HCT116 (cell line): ENCODE results near the gene SLC34A1.

Experiments
- EZH2 ChIP-seq: fragments of 200-600 bp; sonication (generic); IDR thresholded peaks from 2 replicates; pipeline ENCODE4 v1.6.1; 2017; ENCODE audit warnings: antibody characterized with exemption, mixed run types
- POLR2A ChIP-seq: IDR thresholded peaks from 2 replicates; pipeline ENCODE4 v1.7.0; 2011; ENCODE audit warnings: borderline replicate concordance; ENCODE audit not compliant: insufficient read depth, insufficient read length; ENCODE audit errors: extremely low read depth
- POLR2AphosphoS5 ChIP-seq: IDR thresholded peaks from 2 replicates; pipeline ENCODE4 v1.6.1; 2011; ENCODE audit warnings: mild to moderate bottlenecking, low read depth, low read length, moderate library complexity
- TF ChIP-seq, protein P1 (sequence below), 3 experiments: fragments of 200-600 bp in 1 of 3; sonication (generic) in 1 of 3; IDR thresholded peaks in 2 of 3; conservative IDR thresholded peaks in 1 of 3; 2 replicates each; pipeline ENCODE4 v1.5.1; 2012 to 2017; ENCODE audit warnings: low read depth in 2 of 3, low read length in 2 of 3, antibody characterized with exemption in 1 of 3, borderline replicate concordance in 1 of 3, control low read depth in 1 of 3, mild to moderate bottlenecking in 1 of 3, mixed read lengths in 1 of 3, mixed run types in 1 of 3, moderate library complexity in 1 of 3; ENCODE audit not compliant: insufficient read depth in 1 of 3
- TF ChIP-seq, protein P2 (sequence below): IDR thresholded peaks from 2 replicates; pipeline ENCODE4 v1.6.1; 2012
- TF ChIP-seq, protein P3 (sequence below): IDR thresholded peaks from 2 replicates; pipeline ENCODE4 v1.6.1; 2012; ENCODE audit warnings: low read depth

DNA sequence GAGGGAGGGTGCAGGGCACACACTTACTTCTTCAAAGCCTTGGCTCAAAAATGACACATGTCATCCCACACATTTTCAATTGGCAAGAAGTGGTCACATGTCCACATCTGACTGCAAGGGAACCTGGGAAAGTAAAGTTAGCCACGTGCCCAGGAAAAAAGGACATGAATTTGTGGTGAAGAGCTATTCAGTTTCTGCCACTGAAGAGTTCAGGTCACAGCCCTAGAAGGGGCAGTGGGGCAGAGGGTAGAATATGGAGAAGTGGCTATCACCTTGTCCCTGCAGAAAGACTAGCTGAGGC is 28.4 kb upstream of the SLC34A1 start:
- TF ChIP-seq, protein P1, sequence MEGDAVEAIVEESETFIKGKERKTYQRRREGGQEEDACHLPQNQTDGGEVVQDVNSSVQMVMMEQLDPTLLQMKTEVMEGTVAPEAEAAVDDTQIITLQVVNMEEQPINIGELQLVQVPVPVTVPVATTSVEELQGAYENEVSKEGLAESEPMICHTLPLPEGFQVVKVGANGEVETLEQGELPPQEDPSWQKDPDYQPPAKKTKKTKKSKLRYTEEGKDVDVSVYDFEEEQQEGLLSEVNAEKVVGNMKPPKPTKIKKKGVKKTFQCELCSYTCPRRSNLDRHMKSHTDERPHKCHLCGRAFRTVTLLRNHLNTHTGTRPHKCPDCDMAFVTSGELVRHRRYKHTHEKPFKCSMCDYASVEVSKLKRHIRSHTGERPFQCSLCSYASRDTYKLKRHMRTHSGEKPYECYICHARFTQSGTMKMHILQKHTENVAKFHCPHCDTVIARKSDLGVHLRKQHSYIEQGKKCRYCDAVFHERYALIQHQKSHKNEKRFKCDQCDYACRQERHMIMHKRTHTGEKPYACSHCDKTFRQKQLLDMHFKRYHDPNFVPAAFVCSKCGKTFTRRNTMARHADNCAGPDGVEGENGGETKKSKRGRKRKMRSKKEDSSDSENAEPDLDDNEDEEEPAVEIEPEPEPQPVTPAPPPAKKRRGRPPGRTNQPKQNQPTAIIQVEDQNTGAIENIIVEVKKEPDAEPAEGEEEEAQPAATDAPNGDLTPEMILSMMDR (IDR thresholded peaks at IDR 0.05 in 2 of 3, conservative IDR thresholded peaks at IDR 0.05 in 1 of 3; ENCODE audit: borderline replicate concordance in 1 of 3, insufficient read depth in 1 of 3, low read depth in 2 of 3, low read length in 2 of 3), result no peak
- TF ChIP-seq POLR2A (no peak), EZH2 (no peak), POLR2AphosphoS5 (no peak)
- TF ChIP-seq, protein P2, sequence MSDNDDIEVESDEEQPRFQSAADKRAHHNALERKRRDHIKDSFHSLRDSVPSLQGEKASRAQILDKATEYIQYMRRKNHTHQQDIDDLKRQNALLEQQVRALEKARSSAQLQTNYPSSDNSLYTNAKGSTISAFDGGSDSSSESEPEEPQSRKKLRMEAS, result no peak
- TF ChIP-seq, protein P3, sequence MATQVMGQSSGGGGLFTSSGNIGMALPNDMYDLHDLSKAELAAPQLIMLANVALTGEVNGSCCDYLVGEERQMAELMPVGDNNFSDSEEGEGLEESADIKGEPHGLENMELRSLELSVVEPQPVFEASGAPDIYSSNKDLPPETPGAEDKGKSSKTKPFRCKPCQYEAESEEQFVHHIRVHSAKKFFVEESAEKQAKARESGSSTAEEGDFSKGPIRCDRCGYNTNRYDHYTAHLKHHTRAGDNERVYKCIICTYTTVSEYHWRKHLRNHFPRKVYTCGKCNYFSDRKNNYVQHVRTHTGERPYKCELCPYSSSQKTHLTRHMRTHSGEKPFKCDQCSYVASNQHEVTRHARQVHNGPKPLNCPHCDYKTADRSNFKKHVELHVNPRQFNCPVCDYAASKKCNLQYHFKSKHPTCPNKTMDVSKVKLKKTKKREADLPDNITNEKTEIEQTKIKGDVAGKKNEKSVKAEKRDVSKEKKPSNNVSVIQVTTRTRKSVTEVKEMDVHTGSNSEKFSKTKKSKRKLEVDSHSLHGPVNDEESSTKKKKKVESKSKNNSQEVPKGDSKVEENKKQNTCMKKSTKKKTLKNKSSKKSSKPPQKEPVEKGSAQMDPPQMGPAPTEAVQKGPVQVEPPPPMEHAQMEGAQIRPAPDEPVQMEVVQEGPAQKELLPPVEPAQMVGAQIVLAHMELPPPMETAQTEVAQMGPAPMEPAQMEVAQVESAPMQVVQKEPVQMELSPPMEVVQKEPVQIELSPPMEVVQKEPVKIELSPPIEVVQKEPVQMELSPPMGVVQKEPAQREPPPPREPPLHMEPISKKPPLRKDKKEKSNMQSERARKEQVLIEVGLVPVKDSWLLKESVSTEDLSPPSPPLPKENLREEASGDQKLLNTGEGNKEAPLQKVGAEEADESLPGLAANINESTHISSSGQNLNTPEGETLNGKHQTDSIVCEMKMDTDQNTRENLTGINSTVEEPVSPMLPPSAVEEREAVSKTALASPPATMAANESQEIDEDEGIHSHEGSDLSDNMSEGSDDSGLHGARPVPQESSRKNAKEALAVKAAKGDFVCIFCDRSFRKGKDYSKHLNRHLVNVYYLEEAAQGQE, result no peak
